ENCODE measurements around the gene MAP7. TPM values are rescaled to one million over a fixed set of nuclear protein-coding genes. Genes with fewer than 3 reads are reported as not detected.

The MAP7 gene
- total RNA-seq, 6 donors from 2014 or later: 18.1 to 26.6 (median 24.2) TPM

- no peak overlapping the region for H3K4me3 ChIP-seq
- no peaks in the 10 kb centered on the region for H3K9me3 ChIP-seq
- H3K36me3 ChIP-seq: peaks cover 0 to 38% (median 10%) of the 10 kb centered on the region in 4 donors
- ATAC-seq (ENCODE audit: low FRiP score in 2 of 2): peak in 1 of 2 donors; percentile 50
- TF ChIP-seq POLR2AphosphoS5 (IDR thresholded peaks at IDR 0.05): no peak
- TF ChIP-seq CTCF (IDR thresholded peaks at IDR 0.05): no peak
- no peak for TF ChIP-seq EP300 (IDR thresholded peaks at IDR 0.05)
- TF ChIP-seq POLR2A (IDR thresholded peaks at IDR 0.05): no peak
- H3K27ac ChIP-seq: no peak overlapping the region
- H3K4me1 ChIP-seq: no peaks in the 10 kb centered on the region
- 73 to 76% methylated on average over 6 of the region's 6 CpGs for WGBS, 2 donors
- peak in 1 of 2 donors; percentile 36 for DNase-seq
- no peaks in the 10 kb centered on the region for H3K27me3 ChIP-seq
Measured at GRCh38 chr6:136566007-136566487, 15.8 kb upstream of the MAP7 start.

DNA sequence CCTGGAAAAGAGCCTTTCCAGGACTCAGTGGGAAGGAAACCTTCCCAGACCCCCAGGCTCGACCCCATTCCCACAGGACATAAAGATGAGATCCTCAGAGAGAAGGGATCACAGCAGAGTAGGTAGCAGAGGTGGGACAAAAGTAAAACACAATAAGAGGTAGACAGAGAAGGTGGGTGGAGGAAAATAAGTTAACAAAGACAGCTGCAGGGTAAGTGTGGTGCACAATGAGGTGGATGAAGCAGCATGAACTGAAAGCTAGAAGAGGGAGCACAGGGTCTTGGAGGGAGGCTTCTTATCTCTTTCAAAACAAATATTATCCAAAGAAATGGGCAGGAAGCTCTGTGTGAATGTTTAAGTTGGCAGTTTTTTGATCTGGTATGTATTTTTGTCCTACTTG lies 14.0 kb upstream of the MAP7 start:
- no peaks in the 10 kb centered on the region for H3K27me3 ChIP-seq
- WGBS, 2 donors: 44 to 62% methylated on average over 1 of the region's 1 CpG

GRCh38 chr6:136563386-136564152 lies 13.3 kb upstream of the MAP7 start:
- Histone ChIP-seq H3K36me3 (peaks cover 0 to 61% (median 18%) of the 10 kb centered on the region in 4 donors), H3K9me3 (no peaks in the 10 kb centered on the region), H3K27me3 (no peaks in the 10 kb centered on the region), H3K27ac (no peak overlapping the region), H3K4me3 (no peak overlapping the region), H3K4me1 (no peaks in the 10 kb centered on the region)
- TF ChIP-seq POLR2A (IDR thresholded peaks at IDR 0.05) (no peak), POLR2AphosphoS5 (IDR thresholded peaks at IDR 0.05) (no peak), EP300 (IDR thresholded peaks at IDR 0.05) (no peak), CTCF (IDR thresholded peaks at IDR 0.05) (no peak)
- ATAC-seq (ENCODE audit: low FRiP score in 2 of 2): no peak
- no peak for DNase-seq
- 76 to 77% methylated on average over 6 of the region's 6 CpGs for WGBS, 2 donors

More for the DNA sequence above, 14.0 kb upstream of the MAP7 start:
- H3K27ac ChIP-seq: no peak overlapping the region
- peaks cover 0 to 56% (median 15%) of the 10 kb centered on the region in 4 donors for H3K36me3 ChIP-seq
- DNase-seq: no peak
- no peak overlapping the region for H3K4me3 ChIP-seq
- TF ChIP-seq CTCF (IDR thresholded peaks at IDR 0.05) (no peak), EP300 (IDR thresholded peaks at IDR 0.05) (no peak), POLR2A (IDR thresholded peaks at IDR 0.05) (no peak), POLR2AphosphoS5 (IDR thresholded peaks at IDR 0.05) (no peak)
- H3K9me3 ChIP-seq: no peaks in the 10 kb centered on the region
- no peaks in the 10 kb centered on the region for H3K4me1 ChIP-seq
- ATAC-seq (ENCODE audit: low FRiP score in 2 of 2): no peak

- Histone ChIP-seq H3K4me3 (no peak overlapping the region), H3K4me1 (no peaks in the 10 kb centered on the region), H3K27ac (no peak overlapping the region), H3K27me3 (no peaks in the 10 kb centered on the region), H3K9me3 (no peaks in the 10 kb centered on the region), H3K36me3 (peaks cover 0 to 70% (median 20%) of the 10 kb centered on the region in 4 donors)
- no peak for ATAC-seq (ENCODE audit: low FRiP score in 2 of 2)
- 73 to 90% methylated on average over 2 of the region's 2 CpGs for WGBS, 2 donors
- TF ChIP-seq CTCF (IDR thresholded peaks at IDR 0.05) (no peak), POLR2A (IDR thresholded peaks at IDR 0.05) (no peak), EP300 (IDR thresholded peaks at IDR 0.05) (no peak), POLR2AphosphoS5 (IDR thresholded peaks at IDR 0.05) (no peak)
- no peak for DNase-seq
Measured at GRCh38 chr6:136562211-136562610, 12.0 kb upstream of the MAP7 start.
